Measurements from ENCODE around the gene TAF4B.

DNA sequence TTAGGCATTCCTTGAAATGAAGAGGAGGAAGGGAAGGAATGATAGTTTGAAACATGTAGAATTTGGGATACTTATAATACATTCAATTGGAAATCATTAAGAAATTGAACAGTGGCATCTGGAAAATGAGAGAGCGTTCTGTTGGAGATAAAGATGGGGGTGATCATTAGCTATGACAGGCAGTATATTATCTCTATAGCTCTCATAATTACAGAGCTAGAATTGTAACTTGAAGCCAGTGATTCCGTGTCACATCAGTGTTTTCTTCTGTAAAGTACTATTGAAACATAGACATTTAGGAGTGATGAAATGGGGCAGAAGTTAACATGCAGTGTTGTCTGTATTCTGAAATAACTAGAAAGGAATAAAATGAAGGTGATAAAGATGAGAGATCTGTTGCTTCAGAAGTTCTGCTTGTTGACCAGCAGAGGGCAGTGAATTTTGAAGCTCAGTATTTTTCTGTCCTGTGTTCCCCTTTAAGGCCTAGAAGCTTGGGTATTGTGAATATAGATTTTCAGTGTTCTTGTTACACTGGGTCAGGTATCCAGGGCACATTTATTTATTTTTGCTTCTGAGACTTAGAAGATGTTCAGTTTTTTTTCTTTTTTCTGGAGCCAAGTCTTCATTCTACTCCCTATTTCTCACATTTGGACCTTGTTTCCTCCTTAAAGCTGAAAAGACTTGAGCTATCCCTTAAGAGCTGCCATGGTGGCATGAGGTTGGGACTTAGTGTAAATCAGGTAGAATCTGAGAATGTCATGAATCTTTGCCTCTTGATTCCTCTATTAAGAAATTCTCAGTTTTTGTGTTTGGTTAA, 157.4 kb downstream of the TAF4B start:
- TF ChIP-seq POLR2A (IDR thresholded peaks at IDR 0.05) (no peak), EP300 (IDR thresholded peaks at IDR 0.05) (no peak)
- TF ChIP-seq, protein P1, sequence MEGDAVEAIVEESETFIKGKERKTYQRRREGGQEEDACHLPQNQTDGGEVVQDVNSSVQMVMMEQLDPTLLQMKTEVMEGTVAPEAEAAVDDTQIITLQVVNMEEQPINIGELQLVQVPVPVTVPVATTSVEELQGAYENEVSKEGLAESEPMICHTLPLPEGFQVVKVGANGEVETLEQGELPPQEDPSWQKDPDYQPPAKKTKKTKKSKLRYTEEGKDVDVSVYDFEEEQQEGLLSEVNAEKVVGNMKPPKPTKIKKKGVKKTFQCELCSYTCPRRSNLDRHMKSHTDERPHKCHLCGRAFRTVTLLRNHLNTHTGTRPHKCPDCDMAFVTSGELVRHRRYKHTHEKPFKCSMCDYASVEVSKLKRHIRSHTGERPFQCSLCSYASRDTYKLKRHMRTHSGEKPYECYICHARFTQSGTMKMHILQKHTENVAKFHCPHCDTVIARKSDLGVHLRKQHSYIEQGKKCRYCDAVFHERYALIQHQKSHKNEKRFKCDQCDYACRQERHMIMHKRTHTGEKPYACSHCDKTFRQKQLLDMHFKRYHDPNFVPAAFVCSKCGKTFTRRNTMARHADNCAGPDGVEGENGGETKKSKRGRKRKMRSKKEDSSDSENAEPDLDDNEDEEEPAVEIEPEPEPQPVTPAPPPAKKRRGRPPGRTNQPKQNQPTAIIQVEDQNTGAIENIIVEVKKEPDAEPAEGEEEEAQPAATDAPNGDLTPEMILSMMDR (IDR thresholded peaks at IDR 0.05), result peak in 3 of 4 experiments; percentile 52 to 75 (median 71)

Measured in sigmoid colon (tissue), 4 donors.